AG09319 (cell line): ENCODE measurements around the gene ATXN7L1.

Experiments
- DNase-seq: peaks from one replicate; pipeline ENCODE4 v3.0.0-alpha.2; 2010; ENCODE audit warnings: low read depth; ENCODE audit errors: extremely low read depth
- CTCF ChIP-seq: IDR thresholded peaks from 2 replicates; pipeline ENCODE4 v1.5.1; 2011; ENCODE audit warnings: low read depth, mild to moderate bottlenecking, inconsistent platforms, low read length, moderate library complexity

ATXN7L1 gene

GRCh38 chr7:105799677-105800076, 76.7 kb downstream of the ATXN7L1 start:
- no peak for TF ChIP-seq CTCF
- DNase-seq = no peak

GRCh38 chr7:105799006-105799405, 77.4 kb downstream of the ATXN7L1 start:
- no peak for TF ChIP-seq CTCF
- DNase-seq = no peak

GRCh38 chr7:105797652-105798051, 78.7 kb downstream of the ATXN7L1 start:
- no peak for DNase-seq
- no peak for TF ChIP-seq CTCF

- no peak for DNase-seq
- no peak for TF ChIP-seq CTCF
Measured at GRCh38 chr7:105796365-105796764, 80.0 kb downstream of the ATXN7L1 start.

GRCh38 chr7:105794741-105795729, 81.4 kb downstream of the ATXN7L1 start:
- peak; percentile 1 for TF ChIP-seq CTCF
- DNase-seq = peak; percentile 75

GRCh38 chr7:105792488-105793370, 83.7 kb downstream of the ATXN7L1 start:
- DNase-seq = no peak
- TF ChIP-seq CTCF = no peak

GRCh38 chr7:105791926-105792325, 84.5 kb downstream of the ATXN7L1 start:
- no peak for DNase-seq
- TF ChIP-seq CTCF = no peak
